ENCODE data around the gene DLG2.
"Not testable (repeated sequence)": the region's sequence is repeated elsewhere in the genome, so short reads cannot be mapped to it uniquely, and the experiment has no call there.

The DLG2 gene

GRCh38 chr11:85301895-85302678 lies 325.1 kb downstream of the DLG2 start:
- no peak for DNase-seq

- no peak for DNase-seq
Measured at GRCh38 chr11:85299258-85299942, 327.7 kb downstream of the DLG2 start.

GRCh38 chr11:85295694-85296271 lies 331.4 kb downstream of the DLG2 start:
- DNase-seq, result no peak

GRCh38 chr11:85281550-85281949 lies 345.6 kb downstream of the DLG2 start:
- no peak for DNase-seq

GRCh38 chr11:85279267-85279666 lies 347.9 kb downstream of the DLG2 start:
- DNase-seq, result no peak

DNA sequence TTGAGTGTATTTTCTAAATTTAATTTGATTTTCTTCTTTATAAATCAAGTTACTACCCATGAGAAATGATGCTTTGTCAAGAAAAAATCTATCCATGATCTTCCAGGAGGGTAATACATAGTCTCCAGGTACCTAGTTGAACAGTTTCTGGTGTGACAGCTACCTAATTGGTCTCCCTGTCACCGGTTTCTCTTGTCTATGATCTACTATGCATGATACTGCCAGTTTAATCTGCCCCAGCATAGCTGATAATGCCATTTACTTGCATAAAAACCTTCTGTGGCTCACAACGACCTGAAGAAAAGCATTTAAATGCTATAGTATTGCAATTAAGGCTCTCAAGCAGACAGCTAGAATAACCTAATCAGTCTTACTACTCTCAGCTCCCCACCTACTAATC lies 349.5 kb downstream of the DLG2 start:
- no peak for DNase-seq

DNA sequence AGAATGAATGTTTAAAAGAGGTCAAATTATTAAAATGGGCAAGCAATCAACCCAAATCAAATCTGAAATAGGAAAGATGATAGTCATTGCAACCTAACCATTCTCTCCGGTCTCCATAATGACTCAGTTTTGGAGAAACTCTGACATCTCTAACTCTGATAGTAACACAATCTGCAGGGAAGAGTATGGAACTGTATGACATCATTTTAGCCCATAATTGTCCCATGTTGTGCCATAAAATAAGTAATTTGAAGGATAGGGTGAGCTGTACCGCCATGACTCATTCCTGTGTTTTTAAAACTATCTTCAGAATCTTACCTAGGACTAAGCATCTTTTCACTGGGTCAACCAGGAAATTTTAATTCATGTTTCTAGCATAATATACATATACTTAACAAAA lies 350.8 kb downstream of the DLG2 start:
- DNase-seq, result no peak

GRCh38 chr11:85270315-85270714 lies 356.8 kb downstream of the DLG2 start:
- DNase-seq, result not testable (repeated sequence)

GRCh38 chr11:85269109-85269508 lies 358.0 kb downstream of the DLG2 start:
- DNase-seq, result no peak

GRCh38 chr11:85266646-85267045 lies 360.5 kb downstream of the DLG2 start:
- no peak for DNase-seq

- DNase-seq, result no peak
Measured at GRCh38 chr11:85263328-85263727, 363.8 kb downstream of the DLG2 start.

- DNase-seq, result no peak
Measured at GRCh38 chr11:85257837-85258236, 369.3 kb downstream of the DLG2 start.

GRCh38 chr11:85256433-85256832 lies 370.7 kb downstream of the DLG2 start:
- DNase-seq, result no peak

DNA sequence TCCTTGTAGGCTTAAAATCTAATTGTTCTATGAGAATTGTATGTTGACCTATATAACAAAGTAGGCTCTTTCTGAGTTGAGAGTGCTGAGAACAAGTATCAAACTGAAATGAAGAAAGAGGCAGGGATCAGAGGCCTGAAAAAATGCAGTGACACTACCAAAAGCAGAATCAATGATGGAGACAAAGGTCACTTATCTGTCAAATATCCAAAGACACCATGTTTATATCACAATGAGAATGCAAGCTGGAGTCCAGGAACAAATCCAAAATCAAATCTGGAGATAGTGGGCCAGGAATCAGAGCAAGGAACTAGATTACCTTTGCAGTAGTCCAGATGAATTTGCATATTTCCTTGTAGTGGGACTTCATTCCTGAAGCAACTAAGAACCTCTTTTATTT lies 377.7 kb downstream of the DLG2 start:
- no peak for DNase-seq

- no peak for DNase-seq
Measured at GRCh38 chr11:85247797-85248196, 379.3 kb downstream of the DLG2 start.

DNA sequence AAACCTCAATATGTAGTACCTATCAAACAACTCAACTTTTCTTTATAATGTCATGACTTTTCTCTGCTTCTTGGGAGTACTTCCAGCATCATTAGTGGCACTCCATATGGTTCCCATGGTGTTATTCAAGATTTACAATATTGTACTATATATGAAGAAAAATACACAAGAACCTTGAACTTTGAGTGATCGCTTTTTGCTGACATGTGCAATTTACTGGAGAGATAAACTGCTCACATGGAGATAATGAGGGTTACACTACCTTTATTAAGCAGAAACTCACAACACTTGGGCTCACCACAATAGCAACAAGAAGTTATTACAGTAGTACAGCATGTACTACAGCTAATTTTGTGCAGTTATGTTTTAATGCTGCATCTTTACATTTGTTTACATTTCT lies 388.2 kb downstream of the DLG2 start:
- no peak for DNase-seq

DNA sequence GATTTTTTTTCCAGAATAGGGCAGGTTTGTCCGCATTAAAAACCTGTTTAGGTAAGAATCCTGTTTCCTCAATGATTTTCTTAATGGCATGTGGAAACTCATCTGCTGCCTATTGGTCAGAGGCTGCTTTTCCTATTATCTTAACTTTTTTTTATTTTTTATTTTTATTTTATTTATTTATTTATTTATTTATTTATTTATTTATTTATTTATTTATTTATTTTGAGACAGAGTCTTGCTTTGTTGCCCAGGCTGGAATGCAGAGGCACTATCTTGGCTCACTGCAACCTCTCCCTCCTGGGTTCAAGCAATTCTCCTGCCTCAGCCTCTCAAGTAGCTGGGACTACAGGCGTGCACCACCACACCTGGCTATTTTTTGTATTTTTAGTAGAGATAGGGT lies 389.1 kb downstream of the DLG2 start:
- not testable (repeated sequence) for DNase-seq

DNA sequence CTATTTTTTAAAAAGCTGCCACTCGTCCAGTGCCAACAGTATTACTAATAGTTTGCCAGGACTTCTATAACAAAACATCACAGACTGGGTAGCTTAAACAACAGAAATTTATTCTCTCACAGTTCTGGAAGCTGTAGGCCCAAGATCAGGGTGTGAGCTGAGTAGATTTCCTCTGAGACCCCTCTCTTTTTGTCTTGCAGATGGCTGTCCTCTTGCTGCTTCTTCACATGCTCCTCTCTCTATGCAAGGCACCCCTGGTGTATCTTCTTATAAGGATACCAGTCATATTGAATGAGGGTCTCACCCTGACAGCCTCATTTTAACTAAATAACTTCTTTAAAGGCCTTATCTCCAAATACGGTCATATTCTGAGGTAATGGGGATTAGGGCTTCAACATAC lies 390.9 kb downstream of the DLG2 start:
- no peak for DNase-seq

GRCh38 chr11:85232559-85232958 lies 394.6 kb downstream of the DLG2 start:
- no peak for DNase-seq

DNA sequence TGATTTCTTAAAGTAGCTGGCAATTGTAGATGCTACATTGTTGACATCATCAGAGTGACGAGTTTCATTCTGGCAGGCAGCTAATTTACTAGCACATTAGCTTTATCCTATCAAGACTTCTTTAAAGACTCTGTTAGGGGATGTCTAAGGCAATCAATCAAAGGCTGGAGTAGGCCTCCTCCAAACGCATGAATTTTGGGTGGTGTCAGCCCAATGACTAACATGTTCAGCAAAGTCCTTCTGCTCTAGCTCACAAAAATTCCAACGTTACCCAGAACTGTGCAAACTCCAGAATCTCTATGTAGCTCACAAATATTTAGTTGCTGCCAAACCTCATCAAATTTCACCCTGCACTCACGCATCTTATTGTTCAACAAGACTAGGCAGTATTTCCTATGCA lies 395.6 kb downstream of the DLG2 start:
- no peak for DNase-seq

GRCh38 chr11:85229723-85230122 lies 397.4 kb downstream of the DLG2 start:
- not testable (repeated sequence) for DNase-seq

DNA sequence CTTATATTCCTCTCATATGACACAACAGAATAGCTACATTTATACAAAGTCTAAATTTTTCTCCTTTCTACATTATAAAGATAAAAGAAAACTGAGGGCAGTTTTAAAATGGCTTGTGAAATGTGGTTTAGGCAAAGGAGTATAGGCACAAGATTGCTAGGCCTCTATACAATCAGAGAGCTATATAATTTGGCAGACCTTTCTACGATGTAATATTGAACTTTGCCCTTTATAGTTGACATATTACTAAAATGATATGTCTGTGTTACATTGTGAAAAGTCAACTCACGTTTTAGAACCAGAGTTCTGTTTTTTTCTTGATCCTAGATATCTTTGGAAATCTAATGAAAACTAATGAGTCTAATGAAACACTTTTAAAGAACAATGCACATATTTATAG lies 430.2 kb downstream of the DLG2 start:
- no peak for DNase-seq

- no peak for DNase-seq
Measured at GRCh38 chr11:85195934-85196333, 431.2 kb downstream of the DLG2 start.

DNA sequence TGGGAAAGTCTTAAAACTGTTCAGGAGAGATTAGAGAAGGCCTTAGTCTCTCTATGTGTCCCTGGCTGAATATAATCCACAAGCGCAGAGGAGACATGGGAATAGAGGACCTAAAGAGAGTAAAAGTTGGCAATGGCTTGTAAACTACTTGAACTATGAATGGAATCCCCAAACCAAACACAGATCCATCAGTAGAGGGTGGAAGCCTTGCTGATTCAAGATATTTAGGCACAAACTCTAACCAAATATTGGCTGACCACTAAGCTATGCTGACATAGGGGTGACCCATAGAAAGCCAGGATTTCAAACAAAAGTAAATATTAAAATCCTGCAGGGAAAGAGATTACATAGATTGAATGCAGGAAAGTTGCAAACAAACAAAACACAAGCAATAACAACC lies 439.2 kb downstream of the DLG2 start:
- DNase-seq, result no peak
